ENCODE measurements around the gene TBC1D1.

- no peak for TF ChIP-seq CTCF (IDR thresholded peaks at IDR 0.05; ENCODE audit: control extremely low read depth in 1 of 3, insufficient read depth in 1 of 3, low read depth in 1 of 3, low read length in 3 of 3)
- TF ChIP-seq, protein P1, sequence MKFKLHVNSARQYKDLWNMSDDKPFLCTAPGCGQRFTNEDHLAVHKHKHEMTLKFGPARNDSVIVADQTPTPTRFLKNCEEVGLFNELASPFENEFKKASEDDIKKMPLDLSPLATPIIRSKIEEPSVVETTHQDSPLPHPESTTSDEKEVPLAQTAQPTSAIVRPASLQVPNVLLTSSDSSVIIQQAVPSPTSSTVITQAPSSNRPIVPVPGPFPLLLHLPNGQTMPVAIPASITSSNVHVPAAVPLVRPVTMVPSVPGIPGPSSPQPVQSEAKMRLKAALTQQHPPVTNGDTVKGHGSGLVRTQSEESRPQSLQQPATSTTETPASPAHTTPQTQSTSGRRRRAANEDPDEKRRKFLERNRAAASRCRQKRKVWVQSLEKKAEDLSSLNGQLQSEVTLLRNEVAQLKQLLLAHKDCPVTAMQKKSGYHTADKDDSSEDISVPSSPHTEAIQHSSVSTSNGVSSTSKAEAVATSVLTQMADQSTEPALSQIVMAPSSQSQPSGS (IDR thresholded peaks at IDR 0.05; ENCODE audit: low read length) = no peak
- TF ChIP-seq POLR2AphosphoS5 (IDR thresholded peaks at IDR 0.05; ENCODE audit: low read depth, low read length) = no peak
- no peak for TF ChIP-seq POLR2A (IDR thresholded peaks at IDR 0.05; ENCODE audit: control extremely low read depth in 1 of 2, low read depth in 2 of 2, low read length in 2 of 2)
- TF ChIP-seq USF2 (IDR thresholded peaks at IDR 0.05; ENCODE audit: low read length) = no peak
- TF ChIP-seq KDM4A (IDR thresholded peaks at IDR 0.05; ENCODE audit: low read depth, low read length, severe bottlenecking) = no peak
- TF ChIP-seq, protein P2, sequence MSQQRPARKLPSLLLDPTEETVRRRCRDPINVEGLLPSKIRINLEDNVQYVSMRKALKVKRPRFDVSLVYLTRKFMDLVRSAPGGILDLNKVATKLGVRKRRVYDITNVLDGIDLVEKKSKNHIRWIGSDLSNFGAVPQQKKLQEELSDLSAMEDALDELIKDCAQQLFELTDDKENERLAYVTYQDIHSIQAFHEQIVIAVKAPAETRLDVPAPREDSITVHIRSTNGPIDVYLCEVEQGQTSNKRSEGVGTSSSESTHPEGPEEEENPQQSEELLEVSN (IDR thresholded peaks at IDR 0.05) = no peak
- TF ChIP-seq SIN3A (conservative IDR thresholded peaks at IDR 0.05 in 1 of 2, IDR thresholded peaks at IDR 0.05 in 1 of 2; ENCODE audit: low read depth in 1 of 2, low read length in 2 of 2) = no peak
- no peak for TF ChIP-seq ASH2L (IDR thresholded peaks at IDR 0.05; ENCODE audit: low read length)
These were observed 125.8 kb downstream of the TBC1D1 start for GRCh38 chr4:38016698-38017097.
